GM19468 (cell line): ENCODE results near the gene SCN1B.
A peak's percentile ranks its signal among the peaks of the same experiment; 100 is the strongest.

Source experiments
- ATAC-seq: cut with Tn5 transposase; IDR thresholded peaks from one replicate; pipeline ENCODE4 v1.9.1; 2021; ENCODE audit warnings: mild to moderate bottlenecking, moderate library complexity, moderate number of reproducible peaks; ENCODE audit not compliant: unreplicated experiment; ENCODE audit errors: extremely low read depth

Gene SCN1B

GRCh38 chr19:35066691-35067563, 36.7 kb downstream of the SCN1B start:
- ATAC-seq: peak; percentile 58

GRCh38 chr19:35068941-35069634, 38.8 kb downstream of the SCN1B start:
- no peak for ATAC-seq

GRCh38 chr19:35069696-35070095, 39.4 kb downstream of the SCN1B start:
- no peak for ATAC-seq

- ATAC-seq: no peak
Observed at GRCh38 chr19:35070471-35070870, 40.2 kb downstream of the SCN1B start.

- no peak for ATAC-seq
Observed at GRCh38 chr19:35073516-35073915, 43.2 kb downstream of the SCN1B start.

- no peak for ATAC-seq
Observed at GRCh38 chr19:35073941-35074340, 43.7 kb downstream of the SCN1B start.

GRCh38 chr19:35074426-35075201, 44.3 kb downstream of the SCN1B start:
- no peak for ATAC-seq

- no peak for ATAC-seq
Observed at GRCh38 chr19:35075202-35076025, 45.1 kb downstream of the SCN1B start.

- ATAC-seq: no peak
Observed at GRCh38 chr19:35076026-35076370, 45.7 kb downstream of the SCN1B start.

- no peak for ATAC-seq
Observed at GRCh38 chr19:35076657-35077056, 46.4 kb downstream of the SCN1B start.

- no peak for ATAC-seq
Observed at GRCh38 chr19:35077411-35078223, 47.3 kb downstream of the SCN1B start.

- no peak for ATAC-seq
Observed at GRCh38 chr19:35079826-35080225, 49.6 kb downstream of the SCN1B start.

GRCh38 chr19:35080613-35081170, 50.4 kb downstream of the SCN1B start:
- ATAC-seq: no peak

GRCh38 chr19:35081201-35081600, 50.9 kb downstream of the SCN1B start:
- no peak for ATAC-seq

- no peak for ATAC-seq
Observed at GRCh38 chr19:35083691-35084508, 53.6 kb downstream of the SCN1B start.

GRCh38 chr19:35084509-35084762, 54.2 kb downstream of the SCN1B start:
- ATAC-seq: no peak

GRCh38 chr19:35085947-35086346, 55.7 kb downstream of the SCN1B start:
- peak; percentile 26 for ATAC-seq

GRCh38 chr19:35086455-35086854, 56.2 kb downstream of the SCN1B start:
- ATAC-seq: no peak
